GM18861 (cell line): ENCODE measurements around the gene TLDC2.
"Not testable (repeated sequence)": the region's sequence is repeated elsewhere in the genome, so short reads cannot be mapped to it uniquely, and the experiment has no call there.

Experiments
- ATAC-seq: cut with Tn5 transposase; IDR thresholded peaks from one replicate; pipeline ENCODE4 v1.9.1; 2021; ENCODE audit not compliant: unreplicated experiment

TLDC2 gene

GRCh38 chr20:36866681-36867495 is 9.1 kb upstream of the TLDC2 start:
- ATAC-seq: no peak

- no peak for ATAC-seq
Measured at GRCh38 chr20:36871640-36872570, 4.0 kb upstream of the TLDC2 start.

DNA sequence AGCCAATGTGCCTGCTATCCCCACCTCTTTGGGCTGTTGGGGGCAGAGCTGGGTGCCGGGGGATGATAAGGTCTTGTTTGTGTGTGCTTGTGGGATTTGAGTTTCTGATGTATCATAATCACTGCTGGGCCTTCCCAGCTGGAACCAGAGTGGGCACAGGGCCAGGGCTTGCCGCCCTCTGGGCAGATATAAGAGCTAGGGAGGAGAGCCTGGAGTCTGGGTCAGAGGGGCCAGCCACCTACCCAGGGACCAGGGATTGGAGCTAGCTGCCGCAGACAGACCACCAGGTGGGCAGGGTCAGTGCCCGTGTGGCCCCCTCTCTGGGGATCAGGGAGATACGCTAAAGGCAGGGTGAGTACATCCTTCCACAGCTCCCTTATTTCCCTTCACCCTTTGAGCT is 3.1 kb upstream of the TLDC2 start:
- no peak for ATAC-seq

DNA sequence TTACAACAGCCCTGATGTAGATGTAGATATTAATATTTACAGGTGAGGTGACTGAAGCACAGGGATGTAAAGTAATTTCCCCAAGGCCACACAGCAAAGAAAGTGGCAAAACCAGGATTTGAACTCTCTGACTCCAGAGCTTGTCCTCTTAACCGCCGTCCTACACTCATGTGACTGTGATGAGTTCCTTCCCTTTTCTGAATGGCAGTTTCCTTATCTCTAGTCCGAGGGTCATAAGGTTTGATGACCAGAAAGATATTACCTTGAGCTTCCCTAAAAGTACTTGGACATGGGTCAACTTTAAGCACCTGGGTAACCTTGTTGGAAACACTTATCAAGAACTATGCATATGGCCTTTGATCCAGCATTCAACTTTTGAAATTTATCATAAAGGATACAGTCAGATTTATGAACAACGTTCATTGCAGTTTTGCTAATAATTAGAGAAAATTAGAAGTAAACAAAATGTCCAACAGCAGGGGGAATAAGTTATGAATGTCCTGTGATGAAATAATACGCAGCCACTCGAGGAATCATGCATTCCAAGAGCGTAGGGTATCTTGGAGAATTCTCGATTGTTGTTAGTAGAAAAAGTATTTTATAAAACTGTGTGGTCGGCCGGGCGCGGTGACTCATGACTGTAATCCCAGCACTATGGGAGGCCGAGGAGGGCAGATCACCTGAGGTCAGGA is 2.3 kb upstream of the TLDC2 start:
- ATAC-seq: no peak

- ATAC-seq: not testable (repeated sequence)
Measured at GRCh38 chr20:36875093-36875492, 845 bp upstream of the TLDC2 start.

GRCh38 chr20:36876473-36876833 is 515 bp downstream of the TLDC2 start:
- no peak for ATAC-seq

GRCh38 chr20:36878941-36879340 is 3.0 kb downstream of the TLDC2 start:
- ATAC-seq: no peak

GRCh38 chr20:36880741-36881250 is 4.9 kb downstream of the TLDC2 start:
- no peak for ATAC-seq

DNA sequence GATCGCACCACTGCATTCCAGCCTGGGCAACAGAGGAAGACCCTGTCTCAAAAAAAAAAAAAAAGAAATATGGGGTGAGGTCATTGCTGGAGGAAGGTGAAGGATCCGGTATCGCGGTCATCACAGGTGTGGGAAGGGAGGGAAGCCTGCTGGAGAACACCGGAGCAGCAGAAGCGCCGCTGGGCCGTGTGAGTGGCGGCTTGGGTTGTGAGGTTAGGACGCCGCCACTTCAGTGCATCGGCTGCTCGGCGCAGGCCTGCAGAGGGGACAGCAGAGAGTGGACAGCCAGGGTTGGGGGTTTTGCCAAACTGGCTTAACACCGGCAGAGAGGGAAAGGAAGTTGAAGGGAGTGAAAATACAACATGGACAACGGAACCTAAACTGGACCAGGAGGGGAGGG is 5.4 kb downstream of the TLDC2 start:
- ATAC-seq: no peak

GRCh38 chr20:36881888-36882287 is 6.0 kb downstream of the TLDC2 start:
- no peak for ATAC-seq

GRCh38 chr20:36883977-36884535 is 8.1 kb downstream of the TLDC2 start:
- ATAC-seq: no peak

DNA sequence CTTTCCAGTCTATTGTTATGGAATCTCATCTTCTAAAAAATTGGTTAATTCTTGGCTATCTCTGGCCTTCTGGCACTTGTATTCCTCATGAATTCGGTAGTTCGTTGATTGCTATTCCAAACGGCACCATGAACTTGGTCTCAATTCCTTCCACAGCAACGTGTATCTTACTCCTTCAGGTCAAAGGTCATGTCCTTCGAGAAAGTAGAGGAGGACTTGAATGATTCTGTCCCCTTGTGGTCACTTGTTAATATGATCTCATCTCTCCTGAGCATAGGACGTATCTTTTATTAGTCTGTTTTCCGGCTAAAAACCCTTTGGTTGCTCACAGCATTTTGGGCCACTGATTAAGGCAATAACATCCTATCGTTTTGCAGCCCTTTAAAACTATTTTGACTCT is 9.4 kb downstream of the TLDC2 start:
- no peak for ATAC-seq

- ATAC-seq: no peak
Measured at GRCh38 chr20:36886859-36887751, 11.2 kb downstream of the TLDC2 start.

GRCh38 chr20:36887752-36888090 is 11.8 kb downstream of the TLDC2 start:
- no peak for ATAC-seq

- no peak for ATAC-seq
Measured at GRCh38 chr20:36888880-36889516, 13.1 kb downstream of the TLDC2 start.

GRCh38 chr20:36890586-36890985 is 14.6 kb downstream of the TLDC2 start:
- ATAC-seq: no peak

DNA sequence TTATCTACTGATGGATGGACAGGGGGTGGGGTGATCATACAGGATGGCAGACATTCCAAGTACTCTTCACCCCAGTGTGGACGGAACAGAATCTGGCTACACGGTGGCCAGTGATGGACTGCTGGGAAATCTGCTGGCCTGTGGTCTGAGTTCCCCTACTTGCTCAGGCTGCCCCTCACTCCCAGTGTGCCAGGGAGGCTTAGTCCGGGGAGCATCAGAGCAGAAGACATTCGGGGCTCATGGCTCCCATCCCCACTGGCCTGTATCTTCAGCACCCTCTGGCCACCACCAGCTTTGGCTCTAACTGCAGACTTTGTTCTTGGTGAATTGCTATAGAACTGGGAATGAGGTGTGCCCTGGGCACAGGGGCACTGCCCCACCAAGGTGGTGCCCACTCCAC is 15.3 kb downstream of the TLDC2 start:
- no peak for ATAC-seq

DNA sequence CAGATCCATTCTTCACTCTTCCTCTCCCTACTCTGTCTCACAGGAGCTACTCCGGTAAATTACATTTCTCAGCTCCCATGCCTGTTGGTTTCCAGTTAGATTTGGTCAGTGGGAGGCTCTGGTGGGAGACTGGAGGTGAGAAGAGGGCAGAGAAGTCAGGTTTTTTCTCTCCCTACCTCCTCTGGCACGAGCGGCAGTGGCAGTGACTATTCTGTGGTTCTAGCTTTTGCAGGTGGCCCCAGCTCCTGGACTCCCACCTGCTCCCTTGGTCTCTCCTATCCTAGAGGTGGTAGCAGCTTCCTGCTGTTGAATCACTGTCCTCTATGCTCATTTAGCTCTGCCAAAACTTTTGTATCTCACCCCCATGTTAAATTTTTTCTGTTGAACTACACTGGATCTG is 17.9 kb downstream of the TLDC2 start:
- no peak for ATAC-seq

DNA sequence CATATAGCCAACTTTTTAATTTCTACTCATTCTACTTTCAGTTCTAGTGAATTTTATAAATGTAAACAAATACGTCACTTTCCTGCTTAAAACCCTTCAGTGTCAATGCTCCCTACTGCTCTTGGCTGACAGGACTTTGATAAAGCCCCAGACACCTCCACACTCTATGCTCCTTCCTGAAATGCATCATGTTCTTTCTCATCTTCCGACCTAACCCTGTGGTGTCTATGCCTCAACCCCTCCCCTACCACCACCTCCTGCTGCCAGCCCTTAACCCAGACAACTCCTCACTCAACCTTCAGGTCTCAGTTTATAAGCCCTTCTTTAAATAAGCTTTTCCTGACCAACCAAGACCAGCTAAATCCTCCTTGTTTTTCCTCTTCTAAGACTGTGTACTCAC is 19.1 kb downstream of the TLDC2 start:
- no peak for ATAC-seq

- ATAC-seq: no peak
Measured at GRCh38 chr20:36904690-36905089, 28.8 kb downstream of the TLDC2 start.
